ENCODE results near the gene SPC25. TPM values are rescaled to one million over a fixed set of nuclear protein-coding genes. Genes with fewer than 3 reads are reported as not detected.

The SPC25 gene
- total and polyA plus RNA-seq, 2 of the 13 experiments (the other 11 are each of a cell fraction or from before 2014, with no cell fraction given) = 11.3 to 26.5 TPM

- TF ChIP-seq, protein P1, sequence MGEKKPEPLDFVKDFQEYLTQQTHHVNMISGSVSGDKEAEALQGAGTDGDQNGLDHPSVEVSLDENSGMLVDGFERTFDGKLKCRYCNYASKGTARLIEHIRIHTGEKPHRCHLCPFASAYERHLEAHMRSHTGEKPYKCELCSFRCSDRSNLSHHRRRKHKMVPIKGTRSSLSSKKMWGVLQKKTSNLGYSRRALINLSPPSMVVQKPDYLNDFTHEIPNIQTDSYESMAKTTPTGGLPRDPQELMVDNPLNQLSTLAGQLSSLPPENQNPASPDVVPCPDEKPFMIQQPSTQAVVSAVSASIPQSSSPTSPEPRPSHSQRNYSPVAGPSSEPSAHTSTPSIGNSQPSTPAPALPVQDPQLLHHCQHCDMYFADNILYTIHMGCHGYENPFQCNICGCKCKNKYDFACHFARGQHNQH (CRISPR knock-in tag; IDR thresholded peaks at IDR 0.05) = no peak
- TF ChIP-seq XRCC5 (optimal IDR thresholded peaks at IDR 0.05; ENCODE audit: low read length) = peak; percentile 31
- no peak for TF ChIP-seq ZNF564 (CRISPR knock-in tag; IDR thresholded peaks at IDR 0.05)
- no peak for TF ChIP-seq ZNF180 (CRISPR knock-in tag; IDR thresholded peaks at IDR 0.05; ENCODE audit: borderline replicate concordance, low read depth)
- no peak for TF ChIP-seq ZFP82 (CRISPR knock-in tag; IDR thresholded peaks at IDR 0.05; ENCODE audit: borderline replicate concordance)
- no peak for TF ChIP-seq ATM (IDR thresholded peaks at IDR 0.05; ENCODE audit: borderline replicate concordance)
- no peak for TF ChIP-seq HMGA1 (CRISPR knock-in tag; conservative IDR thresholded peaks at IDR 0.05)
- no peak for TF ChIP-seq FOXM1 (CRISPR knock-in tag; IDR thresholded peaks at IDR 0.05)
- no peak for TF ChIP-seq ZBTB33 (CRISPR knock-in tag; IDR thresholded peaks at IDR 0.05)
- TF ChIP-seq GPN1 (CRISPR knock-in tag; IDR thresholded peaks at IDR 0.05; ENCODE audit: borderline replicate concordance) = no peak
- TF ChIP-seq ZKSCAN8 (CRISPR knock-in tag; IDR thresholded peaks at IDR 0.05; ENCODE audit: borderline replicate concordance) = no peak
- no peak for TF ChIP-seq KAT2B (IDR thresholded peaks at IDR 0.05; ENCODE audit: borderline replicate concordance, low read depth, low read length)
- TF ChIP-seq ZSCAN25 (CRISPR knock-in tag; IDR thresholded peaks at IDR 0.05) = no peak
- TF ChIP-seq ERF (CRISPR knock-in tag; IDR thresholded peaks at IDR 0.05) = no peak
- TF ChIP-seq GLI4 (CRISPR knock-in tag; IDR thresholded peaks at IDR 0.05; ENCODE audit: borderline replicate concordance) = no peak
- no peak for TF ChIP-seq CEBPG (CRISPR knock-in tag; IDR thresholded peaks at IDR 0.05)
- TF ChIP-seq FOXK2 (IDR thresholded peaks at IDR 0.05) = no peak
- TF ChIP-seq ZBTB10 (CRISPR knock-in tag; IDR thresholded peaks at IDR 0.05; ENCODE audit: borderline replicate concordance) = no peak
- TF ChIP-seq KLF12 (CRISPR knock-in tag; IDR thresholded peaks at IDR 0.05; ENCODE audit: borderline replicate concordance) = no peak
- TF ChIP-seq, protein P2, sequence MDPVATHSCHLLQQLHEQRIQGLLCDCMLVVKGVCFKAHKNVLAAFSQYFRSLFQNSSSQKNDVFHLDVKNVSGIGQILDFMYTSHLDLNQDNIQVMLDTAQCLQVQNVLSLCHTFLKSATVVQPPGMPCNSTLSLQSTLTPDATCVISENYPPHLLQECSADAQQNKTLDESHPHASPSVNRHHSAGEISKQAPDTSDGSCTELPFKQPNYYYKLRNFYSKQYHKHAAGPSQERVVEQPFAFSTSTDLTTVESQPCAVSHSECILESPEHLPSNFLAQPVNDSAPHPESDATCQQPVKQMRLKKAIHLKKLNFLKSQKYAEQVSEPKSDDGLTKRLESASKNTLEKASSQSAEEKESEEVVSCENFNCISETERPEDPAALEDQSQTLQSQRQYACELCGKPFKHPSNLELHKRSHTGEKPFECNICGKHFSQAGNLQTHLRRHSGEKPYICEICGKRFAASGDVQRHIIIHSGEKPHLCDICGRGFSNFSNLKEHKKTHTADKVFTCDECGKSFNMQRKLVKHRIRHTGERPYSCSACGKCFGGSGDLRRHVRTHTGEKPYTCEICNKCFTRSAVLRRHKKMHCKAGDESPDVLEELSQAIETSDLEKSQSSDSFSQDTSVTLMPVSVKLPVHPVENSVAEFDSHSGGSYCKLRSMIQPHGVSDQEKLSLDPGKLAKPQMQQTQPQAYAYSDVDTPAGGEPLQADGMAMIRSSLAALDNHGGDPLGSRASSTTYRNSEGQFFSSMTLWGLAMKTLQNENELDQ (CRISPR knock-in tag; IDR thresholded peaks at IDR 0.05; ENCODE audit: borderline replicate concordance) = no peak
- TF ChIP-seq ZNF205 (CRISPR knock-in tag; IDR thresholded peaks at IDR 0.05) = no peak
- TF ChIP-seq, protein P3, sequence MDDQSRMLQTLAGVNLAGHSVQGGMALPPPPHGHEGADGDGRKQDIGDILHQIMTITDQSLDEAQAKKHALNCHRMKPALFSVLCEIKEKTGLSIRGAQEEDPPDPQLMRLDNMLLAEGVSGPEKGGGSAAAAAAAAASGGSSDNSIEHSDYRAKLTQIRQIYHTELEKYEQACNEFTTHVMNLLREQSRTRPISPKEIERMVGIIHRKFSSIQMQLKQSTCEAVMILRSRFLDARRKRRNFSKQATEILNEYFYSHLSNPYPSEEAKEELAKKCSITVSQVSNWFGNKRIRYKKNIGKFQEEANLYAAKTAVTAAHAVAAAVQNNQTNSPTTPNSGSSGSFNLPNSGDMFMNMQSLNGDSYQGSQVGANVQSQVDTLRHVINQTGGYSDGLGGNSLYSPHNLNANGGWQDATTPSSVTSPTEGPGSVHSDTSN (CRISPR knock-in tag; IDR thresholded peaks at IDR 0.05; ENCODE audit: borderline replicate concordance) = no peak
- 0 out of 4 replicates have a peak, but pooled peaks of 1 of the 2 experiments have one; percentile 10 for TF ChIP-seq NR2F1 (CRISPR knock-in tag; IDR thresholded peaks at IDR 0.05)
Measured at GRCh38 chr2:168849610-168850009, 40.6 kb downstream of the SPC25 start (continued).

Data from HepG2 (cell line).